GM19238 (cell line): ENCODE data around the gene NDC80.

Experiments used
- DNase-seq: peaks from one replicate; pipeline ENCODE4 v3.0.0; 2011; ENCODE audit warnings: low spot score; ENCODE audit not compliant: insufficient read length

Gene NDC80

DNA sequence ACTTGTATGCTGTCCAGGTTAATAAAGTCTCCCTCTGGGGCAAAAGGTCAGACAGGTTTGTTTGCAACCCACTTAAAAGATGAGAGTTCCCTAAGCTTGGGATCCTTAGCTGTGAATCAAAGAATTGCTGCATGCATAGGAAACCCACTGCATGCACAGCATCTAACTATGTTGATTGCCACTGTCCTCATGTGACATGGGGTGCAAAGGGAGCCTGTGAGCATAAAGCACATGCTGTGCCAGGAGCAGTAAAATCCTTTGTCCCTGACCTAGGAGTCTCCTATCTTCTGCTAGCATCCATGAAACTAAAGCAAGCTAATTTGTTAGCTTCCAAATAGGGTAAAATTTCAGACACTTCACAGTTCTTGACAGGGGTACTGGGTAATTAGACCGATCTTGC lies 13.8 kb upstream of the NDC80 start:
- DNase-seq, result no peak

DNA sequence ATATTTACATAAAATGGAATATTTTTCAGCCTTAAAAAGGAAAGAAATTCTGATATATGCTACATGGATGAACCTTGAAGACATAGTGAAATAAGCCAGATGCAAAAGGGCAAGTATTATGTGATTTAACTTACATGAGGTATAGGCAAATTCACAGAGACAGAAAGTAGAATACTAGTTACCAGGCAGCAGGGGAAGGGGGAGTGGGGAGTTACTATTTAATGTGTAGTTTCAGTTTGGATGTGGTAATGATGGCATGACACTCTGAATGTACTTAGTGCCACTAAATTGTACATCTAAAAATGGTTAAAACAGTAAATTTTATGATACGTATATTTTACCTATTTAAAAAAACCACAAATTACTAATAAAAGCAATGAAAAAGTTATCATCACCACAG lies 12.1 kb upstream of the NDC80 start:
- no peak for DNase-seq

DNA sequence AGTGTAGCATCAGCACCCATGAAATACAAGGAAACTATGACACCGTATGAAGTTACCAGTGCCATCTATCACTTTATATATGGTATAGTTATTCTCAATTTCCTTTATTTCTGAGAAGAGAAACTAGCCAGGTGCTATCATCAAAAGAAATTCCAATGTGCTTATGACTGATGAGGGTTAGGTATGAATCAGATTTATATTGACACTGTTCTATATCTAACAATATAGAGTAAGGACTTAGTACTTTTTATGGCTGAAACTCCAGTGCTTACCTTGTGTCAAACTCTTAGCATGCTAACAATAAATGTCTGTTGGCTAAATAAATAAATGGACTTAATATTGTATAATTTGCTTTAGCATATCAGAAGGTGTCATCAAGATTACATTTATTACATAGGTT lies 7.0 kb upstream of the NDC80 start:
- no peak for DNase-seq

DNA sequence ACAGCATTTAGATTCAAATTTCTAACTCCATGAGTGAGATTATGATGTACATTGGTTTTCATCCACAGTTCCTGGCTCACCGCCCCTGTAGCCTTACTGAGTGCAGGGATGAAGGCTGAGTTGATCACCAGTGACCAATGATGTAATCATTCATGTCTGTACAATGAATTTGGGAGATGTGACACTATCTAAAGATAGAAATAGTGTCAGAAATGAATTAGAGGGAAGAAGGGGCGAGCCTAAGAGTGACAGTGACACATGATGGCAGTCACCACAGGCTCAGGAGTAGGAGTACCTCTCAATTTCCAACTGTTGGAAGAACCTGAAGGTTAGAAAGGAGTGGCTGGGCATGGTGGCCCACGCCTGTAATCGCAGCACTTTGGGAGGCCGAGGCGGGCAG lies 3.2 kb upstream of the NDC80 start:
- DNase-seq, result no peak

DNA sequence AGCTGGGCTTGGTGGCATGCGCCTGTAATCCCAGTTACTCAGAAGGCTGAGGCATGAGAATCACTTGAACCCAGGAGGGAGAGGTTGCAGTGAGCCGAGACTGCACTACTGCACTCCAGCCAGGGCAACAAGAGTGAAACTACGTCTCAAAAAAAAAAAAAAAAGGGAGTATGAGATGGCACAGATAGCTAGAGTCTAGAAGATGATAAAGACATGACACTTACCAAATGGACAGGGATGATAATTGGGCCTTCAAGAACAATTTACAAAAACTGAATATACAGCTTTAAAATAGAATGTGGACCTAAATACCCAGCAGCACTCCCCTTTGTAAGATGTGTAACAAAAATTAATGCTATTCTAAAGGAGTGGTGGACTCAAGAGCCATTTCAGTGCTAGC lies 2.8 kb upstream of the NDC80 start:
- no peak for DNase-seq

DNA sequence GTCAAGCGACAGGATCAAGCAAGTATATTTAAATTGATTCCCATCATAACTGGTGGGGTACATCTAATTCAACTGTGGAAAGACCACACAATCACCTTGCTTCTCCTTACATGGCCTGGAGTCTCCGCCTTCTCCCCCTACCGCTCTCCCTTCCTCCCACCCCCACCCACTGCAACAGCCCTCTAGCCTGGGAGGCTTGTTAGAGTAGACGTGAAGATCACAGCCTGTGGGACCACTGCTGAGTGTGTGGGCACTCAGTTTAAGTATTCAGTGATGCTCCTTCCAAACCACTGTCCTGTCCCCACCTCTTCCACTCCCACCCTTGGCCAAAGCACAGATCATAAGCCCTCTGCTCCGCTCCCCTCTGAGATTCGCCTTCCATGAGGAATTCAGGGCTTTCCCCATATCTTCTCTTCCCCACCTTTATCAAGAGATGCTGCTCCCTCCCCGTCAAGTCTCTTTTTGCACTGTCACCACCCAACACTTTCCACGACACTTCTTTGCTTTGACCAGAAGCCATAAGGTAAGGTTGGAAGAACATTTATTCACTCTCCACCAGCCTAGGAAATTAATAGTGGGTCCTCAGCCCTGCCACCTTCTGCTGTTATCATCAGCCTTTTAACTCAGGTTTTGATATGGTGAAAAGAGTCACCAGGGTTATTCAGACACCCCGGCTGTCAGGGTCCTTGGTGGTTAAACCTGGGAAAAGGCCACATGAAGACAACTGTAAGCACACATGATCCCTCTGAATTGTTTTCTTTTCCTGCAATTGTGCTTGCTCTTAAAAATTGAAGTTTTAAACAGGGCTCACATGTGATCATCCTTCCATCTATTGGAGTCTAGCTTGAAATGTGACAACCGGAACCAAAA lies 1.8 kb upstream of the NDC80 start:
- no peak for DNase-seq

DNA sequence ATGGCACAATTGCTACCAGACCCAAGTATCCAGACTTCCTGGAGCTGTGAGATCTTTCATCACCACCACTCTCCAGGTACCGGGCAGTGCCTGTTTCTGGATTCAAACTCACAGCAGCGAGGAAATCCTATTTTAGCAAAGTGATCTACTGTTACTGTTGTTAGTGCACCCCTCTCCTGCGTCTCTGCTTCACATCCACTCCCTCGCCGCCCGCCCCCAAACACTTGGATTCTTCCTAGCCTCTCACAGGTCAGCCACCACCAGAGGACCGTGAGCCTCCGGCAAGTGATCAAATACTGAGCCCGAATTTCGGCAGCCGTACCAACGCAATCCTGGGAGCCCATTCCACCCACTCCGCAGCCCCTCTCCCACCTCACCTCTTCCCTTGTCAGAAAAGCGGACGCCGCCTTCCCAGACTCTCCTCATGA lies 571 bp upstream of the NDC80 start:
- peak; percentile 30 for DNase-seq

DNA sequence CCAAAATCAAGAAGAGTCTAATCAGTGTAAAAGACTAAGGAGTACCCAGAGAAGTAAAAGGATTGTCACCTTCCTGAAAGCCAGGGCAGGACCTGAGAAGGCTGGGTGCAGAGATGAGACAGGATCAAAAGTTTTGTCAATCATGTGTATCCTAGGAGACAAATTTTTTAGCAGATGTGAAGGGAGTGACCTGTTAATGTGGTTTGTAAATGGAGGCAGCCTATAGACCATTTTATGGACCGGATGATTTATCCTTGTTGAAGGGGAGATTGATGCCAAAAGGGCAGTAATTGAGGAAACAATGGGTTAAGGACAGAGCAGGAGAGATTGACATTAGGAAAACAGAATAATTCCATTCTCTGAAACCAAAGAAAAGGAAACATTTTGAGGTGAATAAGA lies 813 bp downstream of the NDC80 start:
- no peak for DNase-seq

DNA sequence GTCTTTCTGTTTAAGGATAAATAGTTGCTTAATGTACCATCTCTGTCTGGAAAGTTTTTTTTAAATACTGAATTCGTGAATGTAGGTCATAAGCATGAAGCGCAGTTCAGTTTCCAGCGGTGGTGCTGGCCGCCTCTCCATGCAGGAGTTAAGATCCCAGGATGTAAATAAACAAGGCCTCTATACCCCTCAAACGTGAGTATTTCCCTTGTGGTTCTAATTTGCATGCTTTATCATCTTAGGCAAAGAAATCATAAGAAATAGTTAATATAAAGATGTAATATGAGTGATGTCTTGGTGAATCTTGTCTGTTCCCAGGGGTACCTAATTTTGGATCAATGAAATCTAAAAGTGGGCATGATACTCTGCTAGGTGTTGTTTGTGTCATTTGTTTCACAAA lies 1.5 kb downstream of the NDC80 start:
- DNase-seq, result no peak

DNA sequence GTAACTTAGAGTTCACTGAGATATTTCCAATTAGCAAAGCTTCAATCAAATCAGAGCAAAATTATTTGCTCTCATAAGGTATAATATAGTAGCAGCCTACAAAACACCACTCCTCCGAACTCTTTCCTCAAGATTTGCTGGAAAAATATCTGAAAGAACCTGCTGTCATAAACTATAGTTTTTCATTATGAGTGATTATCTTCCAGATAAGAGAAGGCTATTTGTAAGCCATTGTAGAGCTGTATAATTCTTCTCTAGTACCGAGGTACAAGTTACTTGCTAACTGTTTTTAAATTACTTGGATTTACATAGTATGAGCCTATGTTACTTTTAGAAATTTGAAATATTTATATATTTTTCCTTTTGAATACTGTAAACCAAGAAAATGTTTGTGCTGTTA lies 2.1 kb downstream of the NDC80 start:
- no peak for DNase-seq

DNA sequence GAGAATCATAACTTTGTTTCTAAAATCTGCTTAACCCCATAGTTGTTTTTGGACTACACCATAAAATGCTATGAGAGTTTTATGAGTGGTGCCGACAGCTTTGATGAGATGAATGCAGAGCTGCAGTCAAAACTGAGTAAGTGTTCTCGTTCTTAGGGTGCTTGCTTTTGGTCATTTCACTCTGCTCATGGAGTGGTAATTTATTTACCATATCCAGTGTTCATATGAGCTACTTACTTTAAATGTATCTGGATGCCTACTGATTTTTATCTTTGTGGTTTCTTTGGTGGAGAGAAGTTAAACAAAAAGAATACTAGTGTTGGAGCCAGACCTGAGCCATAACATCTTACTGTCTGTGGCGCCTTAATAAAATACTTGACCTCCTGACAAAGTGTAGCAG lies 16.4 kb downstream of the NDC80 start:
- no peak for DNase-seq

DNA sequence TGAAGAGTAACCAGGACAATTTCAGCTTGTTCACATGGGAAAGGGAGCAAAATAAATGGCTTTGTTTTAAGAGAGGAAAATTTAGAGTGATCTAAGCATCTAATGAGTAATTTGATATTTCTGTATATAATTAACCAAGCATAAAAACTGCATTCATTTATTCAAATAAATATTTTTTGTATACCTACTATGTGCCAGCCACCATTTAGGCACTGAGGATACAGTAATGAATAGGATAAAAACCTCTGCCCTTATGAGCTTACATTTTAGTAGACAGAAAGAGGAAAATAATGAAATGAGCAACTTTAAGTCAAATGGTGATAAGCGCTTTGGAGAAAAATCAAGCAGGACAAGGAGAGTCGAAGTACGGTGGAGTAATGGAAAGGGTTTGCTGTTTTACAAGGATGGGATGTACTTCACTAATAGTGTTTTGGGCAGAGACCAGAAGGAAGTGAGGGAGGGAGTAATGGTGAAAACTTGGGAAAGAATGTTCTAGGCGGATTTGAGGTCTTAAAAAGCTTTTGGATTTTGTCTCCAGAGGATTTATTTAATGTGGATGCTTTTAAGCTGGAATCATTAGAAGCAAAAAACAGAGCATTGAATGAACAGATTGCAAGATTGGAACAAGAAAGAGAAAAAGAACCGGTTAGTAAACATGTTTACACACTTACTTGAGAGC lies 17.4 kb downstream of the NDC80 start:
- no peak for DNase-seq

DNA sequence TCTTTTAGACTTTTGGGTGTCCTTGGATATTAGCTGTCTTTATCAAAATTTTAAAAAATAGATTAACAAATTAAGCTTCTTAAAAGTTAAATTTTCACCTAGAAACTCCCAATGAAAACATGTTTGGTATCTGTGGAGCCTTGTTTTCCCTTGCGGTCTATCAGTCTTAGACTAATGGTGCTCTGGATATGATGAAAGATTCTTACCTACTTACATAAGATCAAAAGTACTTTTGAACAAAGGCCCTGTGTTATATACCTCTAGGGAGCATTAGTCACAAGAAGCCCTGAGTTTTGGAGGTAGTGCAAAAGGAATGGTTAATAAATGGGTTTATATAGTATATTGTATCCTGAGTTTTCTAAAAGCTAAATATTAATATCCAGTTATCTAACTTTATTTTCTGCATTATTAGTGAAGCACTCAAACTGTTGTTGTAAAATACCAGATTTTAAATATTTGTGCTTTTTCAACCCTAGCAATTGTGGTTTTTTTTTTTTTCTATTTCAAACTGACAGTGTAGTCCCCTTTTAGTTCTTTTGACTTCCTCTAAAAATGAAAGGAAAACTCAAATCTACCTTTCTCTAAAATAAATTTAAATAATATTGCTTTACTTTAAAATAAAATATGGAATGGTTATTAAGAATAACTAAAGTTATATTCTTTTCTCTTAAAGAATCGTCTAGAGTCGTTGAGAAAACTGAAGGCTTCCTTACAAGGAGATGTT lies 18.1 kb downstream of the NDC80 start:
- DNase-seq, result no peak

DNA sequence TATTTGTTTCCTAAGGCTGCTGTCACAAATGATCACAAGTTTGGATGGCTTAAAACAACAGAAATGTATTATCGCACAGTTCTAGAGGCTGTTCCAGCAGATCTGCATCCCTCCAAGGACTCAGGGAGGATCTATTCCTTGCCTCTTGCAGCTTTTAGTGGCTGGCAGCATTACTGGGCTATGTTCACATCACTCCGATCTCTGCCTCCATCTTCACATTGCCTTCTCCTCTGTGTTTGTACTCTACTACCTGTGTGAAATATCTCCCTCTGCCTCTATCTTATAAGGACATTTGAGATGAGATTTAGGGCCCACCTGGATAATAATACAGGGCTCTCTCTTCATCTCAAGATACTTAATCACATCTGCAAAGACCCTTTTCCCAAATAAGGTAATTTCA lies 18.9 kb downstream of the NDC80 start:
- no peak for DNase-seq

DNA sequence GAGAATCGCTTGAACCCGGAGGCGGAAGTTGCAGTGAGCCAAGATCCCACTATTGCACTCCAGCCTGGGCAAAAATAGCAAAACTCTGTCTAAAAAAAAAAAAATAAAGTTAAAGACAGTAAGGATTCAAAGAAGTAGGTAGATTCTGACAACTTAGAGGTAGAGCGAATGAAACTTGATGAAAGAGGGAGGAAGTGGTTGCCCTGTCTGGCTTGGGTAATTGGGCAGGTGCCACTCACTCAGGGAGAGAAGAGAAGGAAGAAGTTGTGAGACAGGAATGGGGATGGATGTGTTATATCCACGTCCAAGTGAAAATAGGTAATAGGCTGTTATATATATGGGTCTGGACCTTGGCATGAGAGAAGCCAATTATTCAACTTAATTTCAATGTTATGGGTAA lies 26.3 kb downstream of the NDC80 start:
- DNase-seq, result no peak

DNA sequence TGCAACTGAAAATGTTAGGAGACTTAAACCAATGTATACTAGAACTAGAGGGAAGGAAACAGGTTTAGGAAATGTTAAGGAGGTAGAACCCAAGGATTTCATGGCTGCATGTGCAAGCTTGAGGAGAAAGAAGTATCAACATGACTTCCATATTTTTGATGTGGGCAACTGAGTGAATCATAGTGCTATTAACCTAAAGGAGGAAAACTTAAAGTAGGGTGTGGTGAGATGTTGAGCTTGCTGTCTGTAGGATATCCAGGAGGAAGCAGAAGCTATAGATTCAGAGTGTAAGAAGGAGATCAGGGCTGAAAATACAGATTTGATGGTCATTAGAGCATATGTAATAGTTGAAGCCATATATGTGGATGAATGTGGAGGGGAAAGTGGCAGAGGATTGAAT lies 31.5 kb downstream of the NDC80 start:
- DNase-seq, result no peak

DNA sequence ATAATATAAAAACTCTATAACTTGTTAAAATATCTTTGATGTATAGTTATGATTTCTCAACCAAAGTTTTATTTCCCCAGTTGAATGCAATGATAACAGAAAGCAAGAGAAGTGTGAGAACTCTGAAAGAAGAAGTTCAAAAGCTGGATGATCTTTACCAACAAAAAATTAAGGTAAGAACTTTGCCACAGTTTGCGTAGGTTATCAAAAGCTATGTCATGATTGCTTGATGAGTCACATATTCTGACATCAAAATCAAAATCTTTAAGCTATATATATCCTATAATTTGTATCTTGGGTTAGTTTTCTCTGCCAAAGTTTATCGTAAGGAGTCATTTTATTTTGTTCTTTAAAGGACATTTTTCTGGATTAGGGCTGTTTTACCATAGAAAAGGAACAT lies 35.0 kb downstream of the NDC80 start:
- DNase-seq, result no peak

DNA sequence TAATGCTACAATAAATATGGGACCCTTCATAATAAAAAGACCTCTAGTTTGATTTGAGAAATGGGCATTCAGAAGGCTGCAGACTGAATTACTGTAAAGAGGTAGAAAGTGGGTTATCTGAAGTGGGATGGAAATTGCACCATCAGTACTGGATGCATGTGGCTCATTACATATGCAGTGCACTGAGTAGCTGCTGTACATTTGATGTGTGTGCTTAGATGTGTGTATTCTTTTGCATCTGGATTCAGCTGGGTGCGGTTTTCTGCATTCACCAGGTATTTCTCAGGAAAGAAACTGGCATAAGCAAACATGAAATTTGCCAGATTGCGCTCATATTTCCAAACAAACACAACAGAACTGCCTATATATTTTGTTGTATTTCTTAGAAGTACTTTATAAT lies 38.2 kb downstream of the NDC80 start:
- DNase-seq, result no peak

DNA sequence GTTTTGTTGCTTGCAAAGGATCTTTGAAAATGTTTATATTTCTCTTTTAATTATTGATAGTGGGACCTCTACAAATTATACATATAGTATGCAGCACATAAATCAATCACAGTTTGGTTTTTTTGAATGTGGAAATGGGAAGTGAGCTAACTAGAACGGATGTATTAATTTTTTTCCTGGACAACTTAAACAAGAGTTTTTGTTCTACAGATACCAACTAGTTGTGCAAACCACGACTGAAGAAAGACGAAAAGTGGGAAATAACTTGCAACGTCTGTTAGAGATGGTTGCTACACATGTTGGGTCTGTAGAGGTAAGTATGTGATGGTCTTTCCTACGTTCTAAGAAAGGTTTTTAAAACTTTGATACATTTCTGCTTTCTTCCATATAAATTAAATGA lies 39.2 kb downstream of the NDC80 start:
- no peak for DNase-seq

DNA sequence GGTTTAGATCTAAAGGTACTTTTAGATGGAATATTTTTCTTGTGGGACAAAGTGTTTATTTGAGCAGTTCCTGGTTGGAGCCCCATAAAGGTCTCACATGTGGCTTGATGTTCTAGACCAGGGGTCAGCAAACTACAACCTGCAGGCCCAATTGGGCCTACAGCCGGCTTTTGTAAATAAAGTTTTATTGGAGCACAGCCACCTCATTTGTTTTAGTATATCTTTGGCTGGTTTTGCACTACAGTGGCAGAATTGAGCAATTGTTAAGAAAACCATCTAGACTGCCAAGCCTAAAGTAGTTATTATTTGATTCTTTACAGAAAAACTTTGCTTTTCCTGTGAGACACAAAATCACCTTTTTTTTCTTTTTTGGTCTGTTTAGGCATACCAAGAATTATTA lies 41.6 kb downstream of the NDC80 start:
- no peak for DNase-seq

DNA sequence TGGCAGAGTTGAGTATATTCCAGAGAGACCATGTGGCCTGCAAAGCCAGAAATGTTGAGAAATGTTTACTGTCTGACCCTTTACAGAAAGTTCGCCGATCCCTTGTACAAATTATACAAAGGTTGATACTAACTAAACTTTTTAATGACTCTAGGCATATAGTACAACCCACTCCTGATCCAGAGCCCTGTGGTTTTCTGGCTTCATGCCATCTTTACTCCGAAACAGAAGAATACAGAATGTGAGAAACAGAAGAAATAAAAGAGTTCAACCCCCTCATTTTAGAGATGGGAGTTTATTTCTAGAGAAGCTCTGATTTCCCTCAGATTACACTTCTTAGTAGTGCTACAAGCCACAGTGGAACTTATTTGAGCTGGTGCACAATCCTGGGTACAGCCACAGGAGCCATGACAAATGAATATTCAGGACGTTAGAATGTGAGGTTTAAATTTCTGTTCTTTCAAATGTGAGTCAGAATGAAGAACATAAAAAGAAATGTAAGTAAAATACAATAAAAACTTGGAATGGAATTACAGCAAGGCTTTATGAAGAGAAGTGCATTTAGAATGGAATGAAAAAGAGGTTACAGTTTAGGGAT lies 46.1 kb downstream of the NDC80 start:
- DNase-seq, result no peak

DNA sequence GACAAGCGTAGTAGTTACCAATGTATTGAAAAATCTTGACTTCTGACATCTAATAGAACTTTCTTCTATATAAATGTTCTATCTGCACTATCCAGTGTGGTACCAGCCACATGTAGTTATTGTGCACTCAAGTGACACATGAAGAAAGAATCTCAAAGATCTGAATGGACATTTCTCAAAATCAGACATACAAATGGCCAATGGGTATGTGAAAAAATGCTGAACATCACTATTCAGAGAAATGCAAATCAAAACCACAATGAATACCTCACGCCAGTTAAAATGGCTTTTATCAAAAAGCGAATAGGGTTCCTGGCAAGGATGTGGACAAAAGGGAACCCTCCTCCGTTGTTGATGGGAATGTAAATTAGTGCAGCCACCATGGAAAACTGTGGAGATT lies 46.7 kb downstream of the NDC80 start:
- DNase-seq, result no peak
